ENCODE measurements around the gene DUSP5.
A peak's percentile ranks its signal among the peaks of the same experiment; 100 is the strongest.

DUSP5 gene

DNA sequence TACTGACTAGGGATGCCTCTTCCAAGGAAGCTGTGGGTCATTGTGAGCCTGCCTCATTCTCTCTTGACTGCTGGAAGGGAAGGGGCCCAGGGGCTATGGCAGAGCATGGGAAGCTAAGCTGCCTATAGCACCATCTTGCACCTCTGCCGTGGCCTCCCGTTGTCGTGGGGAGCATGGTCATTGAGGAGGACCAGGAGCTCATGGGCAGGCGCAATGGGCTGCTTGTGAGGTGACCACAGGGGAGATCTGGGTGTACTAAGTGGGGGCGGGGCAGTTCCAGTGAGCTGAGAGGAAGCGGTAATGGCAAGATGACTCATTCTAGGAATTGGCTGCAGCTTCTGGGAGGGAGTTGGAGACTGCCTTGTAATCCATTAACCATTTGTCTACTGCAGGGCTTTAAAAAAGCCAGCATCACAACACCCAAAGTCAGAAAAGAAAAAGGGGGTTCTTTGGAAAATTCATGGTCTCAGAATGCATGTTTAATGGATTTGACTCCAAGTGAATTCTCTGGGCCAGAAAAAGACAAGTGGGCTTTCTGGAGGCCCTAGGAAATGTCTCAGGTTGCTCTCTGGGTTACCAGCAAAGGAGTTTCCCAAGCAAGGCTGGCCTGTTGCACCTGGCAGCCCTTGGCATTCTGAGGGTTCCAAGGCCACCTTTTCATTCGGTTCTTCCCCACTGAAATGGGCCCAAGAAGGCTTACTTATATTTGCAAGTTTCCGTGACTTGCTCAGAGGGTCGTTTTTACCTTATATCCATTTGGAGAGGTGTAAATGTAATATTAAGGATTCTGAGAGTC is 3.6 kb downstream of the DUSP5 start:
- peak; percentile 73 for DNase-seq

DNA sequence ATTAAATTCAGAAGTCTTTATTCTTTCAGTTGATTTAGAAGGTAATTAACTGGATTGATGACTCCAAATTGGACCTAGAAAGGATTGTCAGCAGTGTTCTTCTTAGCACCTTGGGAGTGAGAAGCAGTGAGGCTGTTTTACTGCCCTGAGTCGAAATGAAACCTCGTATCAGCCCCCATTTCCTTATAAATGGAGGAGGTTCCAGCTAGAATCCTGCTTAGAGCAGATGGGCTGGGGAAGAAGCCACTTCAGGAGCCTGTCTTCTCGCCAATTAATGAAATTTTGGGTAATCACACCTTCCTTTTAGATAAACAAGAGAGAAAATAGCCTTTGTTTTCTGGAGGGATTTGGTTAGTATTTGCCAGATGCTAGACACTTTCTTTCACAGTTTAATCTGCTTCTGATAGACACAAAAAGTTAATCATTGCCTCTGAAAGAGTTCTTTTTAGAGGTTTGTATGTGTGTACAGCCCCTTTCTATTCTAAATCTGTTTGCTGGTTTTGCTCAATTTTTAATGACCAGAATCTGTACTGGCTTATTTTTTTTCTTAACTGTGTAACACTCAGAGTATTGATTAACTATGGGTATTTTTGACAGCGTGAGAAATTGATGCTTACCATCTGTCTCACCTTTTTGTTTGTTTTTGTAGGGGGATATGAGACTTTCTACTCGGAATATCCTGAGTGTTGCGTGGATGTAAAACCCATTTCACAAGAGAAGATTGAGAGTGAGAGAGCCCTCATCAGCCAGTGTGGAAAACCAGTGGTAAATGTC is 4.6 kb downstream of the DUSP5 start:
- no peak for DNase-seq

DNA sequence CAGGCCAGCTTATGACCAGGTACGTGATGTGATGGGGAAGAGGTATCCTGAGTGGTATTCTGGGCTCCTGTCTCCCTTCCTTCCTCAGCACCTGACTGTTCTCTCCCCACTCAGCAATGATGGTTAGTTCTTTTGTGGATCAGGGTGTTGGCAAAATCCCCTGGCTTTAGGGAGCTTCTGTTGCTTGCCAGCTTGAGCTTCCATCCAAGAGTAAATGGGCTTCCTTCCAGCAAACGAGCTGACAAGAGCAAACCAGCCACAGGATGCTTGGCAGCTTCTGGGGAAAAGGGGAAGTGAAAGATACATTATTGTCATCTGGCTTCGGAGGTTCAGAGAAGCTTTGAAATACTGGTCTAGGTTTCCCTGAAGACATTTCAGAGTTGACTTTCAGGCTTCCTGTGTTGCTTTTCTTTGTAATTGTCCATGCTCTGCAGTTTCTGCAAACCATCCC is 5.2 kb downstream of the DUSP5 start:
- no peak for DNase-seq

DNA sequence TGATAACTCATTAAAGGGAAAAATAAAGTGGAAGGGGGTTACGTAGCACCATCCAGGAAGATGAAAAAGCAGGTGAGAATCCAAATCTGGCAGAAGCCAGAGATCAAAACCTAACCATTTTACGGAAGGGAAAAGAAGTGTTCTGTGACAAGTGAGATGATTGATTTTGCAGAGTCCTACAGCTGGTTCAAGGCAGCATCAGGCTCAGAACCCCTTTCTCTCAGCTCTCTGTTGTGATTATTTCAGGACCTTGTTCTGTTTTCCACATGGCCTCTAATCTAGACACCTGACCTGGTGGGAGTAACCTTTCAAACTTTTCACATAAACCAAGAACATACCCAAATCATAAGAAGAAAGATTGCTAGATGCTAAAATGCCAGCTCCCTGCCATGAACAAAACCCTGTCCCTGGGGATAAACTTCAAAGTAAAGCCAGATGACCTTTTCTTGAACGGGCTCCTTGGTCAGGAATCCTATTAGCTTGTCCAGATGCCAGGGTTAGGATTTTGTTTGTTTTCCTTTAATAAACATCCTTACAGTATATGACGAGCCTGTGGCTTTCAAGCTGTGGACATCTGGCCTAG is 5.9 kb downstream of the DUSP5 start:
- no peak for DNase-seq

DNA sequence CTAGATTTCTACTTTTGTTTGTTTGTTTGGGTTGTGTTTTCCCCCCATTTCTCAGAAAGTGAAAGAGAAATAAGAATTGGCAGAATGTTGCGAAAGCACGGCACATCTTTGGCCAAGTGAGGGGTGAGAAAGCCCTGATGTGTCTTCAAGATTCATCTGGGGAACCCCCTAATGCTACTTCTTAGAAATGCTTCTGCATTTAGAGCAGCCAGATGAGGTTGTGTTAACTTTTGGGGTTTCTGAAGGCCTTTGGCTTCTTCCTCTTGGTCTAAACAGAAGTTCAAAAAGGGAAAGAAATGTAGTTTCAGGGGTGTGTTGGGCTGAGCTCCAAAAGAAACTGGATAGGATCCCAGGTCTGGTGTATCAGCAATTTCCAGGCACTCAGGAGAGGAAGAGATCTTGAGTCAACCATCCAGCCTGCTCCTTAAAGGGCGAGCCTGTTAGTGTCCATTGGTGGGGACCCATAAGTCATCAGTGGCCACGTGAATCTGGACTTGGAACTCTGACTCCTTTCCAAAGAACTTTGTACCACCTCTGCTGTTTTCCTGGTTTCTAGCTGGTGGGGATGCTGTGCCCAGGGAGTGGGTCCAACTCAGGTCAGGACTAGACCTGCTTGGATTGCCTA is 6.5 kb downstream of the DUSP5 start:
- DNase-seq: peak; percentile 74

DNA sequence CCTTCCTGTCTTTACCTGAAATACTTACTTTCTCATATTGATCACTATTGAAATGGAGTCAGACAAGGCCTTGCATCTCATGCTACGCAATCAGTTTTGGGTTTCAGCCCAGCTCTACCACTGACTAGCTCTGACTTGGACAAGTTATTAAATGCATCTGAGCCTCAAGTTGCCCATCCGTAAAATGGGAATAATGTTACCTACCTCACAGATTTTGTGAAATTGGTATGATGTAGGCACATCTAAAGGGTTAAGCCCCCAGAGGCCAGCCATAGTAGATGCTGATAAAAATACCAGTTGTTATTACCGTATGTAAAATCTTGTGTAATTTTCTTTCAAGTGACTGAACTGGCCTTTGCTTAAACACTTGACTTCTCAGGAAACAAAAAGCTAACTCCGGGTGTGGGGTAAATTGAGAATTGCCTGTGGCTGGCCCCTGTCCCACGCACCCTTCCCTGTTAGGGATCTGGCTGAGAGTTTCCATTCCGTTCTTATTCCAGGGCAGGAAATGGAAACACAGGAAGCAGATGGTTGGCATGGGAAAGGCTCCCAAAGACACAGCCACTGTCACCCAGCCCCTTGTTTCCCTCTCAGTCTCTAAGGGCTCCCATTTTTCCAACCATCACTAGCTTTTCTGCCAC is 7.5 kb downstream of the DUSP5 start:
- DNase-seq: no peak

DNA sequence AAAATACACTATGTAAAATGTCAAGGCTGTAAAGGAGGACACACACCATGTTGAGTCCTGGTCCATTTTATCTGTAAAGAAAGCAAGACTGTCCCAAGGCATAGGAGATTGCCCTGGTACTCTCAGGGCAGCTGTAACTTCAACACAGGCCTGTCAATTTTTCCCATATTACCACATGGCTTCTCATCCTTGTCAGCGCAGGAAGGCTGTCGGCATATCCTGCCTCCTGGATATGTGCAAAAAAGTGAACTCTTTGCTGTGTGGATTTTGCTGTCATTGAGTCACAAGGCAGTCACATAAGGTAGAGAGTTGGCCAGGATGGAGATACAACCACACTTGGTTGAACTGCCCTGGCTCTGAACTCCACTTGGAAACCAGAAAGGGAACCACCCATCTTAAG is 8.7 kb downstream of the DUSP5 start:
- DNase-seq: no peak

DNA sequence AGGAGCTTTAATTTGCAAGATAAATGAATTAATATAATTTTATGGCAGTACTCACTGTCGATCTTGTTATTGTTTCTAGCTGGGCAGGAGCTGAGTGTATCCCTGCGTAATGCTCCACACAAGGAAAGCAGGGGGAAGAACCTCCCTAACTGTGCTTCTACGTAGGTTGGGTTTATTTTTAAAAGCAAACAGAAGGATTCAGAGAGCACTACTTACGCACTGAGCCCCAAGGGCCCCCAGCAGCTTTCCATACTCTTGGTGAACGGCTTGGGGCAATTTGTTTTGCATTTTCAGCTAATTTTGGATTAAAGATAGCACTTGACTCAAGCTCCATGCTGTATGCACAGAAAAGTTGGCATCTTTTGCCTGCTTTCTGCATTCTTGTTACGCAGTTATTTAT is 9.6 kb downstream of the DUSP5 start:
- no peak for DNase-seq

DNA sequence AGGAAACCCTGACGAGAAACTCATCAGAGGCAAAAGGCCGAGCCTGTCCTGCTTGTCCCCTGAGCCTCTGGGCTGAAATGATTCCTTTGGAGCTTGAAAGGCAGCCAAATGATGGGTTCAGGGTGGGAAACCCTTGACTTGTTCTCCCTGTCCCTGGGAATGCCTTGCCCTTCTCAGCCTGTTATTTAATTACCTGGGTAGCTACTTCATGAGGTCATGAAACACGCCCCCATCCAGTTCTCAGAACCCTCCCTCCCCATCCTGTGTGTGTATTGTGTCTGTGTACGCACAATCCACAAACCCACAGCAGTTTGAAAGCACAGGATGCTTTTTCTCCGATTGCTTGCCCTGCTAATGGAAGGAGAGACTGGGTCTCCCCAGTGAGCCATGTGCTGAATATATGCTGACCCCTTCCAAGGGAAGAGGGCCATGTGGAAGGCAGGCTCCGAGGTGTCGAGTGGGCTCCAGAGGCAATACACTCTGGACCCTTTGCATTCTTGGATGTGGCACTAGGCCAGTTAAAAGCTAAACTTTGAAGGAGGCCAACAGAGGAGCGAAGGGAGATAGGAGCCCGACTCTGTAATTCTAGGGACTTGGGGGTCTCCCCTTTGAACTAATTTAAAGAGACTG is 10.6 kb downstream of the DUSP5 start:
- DNase-seq: no peak

DNA sequence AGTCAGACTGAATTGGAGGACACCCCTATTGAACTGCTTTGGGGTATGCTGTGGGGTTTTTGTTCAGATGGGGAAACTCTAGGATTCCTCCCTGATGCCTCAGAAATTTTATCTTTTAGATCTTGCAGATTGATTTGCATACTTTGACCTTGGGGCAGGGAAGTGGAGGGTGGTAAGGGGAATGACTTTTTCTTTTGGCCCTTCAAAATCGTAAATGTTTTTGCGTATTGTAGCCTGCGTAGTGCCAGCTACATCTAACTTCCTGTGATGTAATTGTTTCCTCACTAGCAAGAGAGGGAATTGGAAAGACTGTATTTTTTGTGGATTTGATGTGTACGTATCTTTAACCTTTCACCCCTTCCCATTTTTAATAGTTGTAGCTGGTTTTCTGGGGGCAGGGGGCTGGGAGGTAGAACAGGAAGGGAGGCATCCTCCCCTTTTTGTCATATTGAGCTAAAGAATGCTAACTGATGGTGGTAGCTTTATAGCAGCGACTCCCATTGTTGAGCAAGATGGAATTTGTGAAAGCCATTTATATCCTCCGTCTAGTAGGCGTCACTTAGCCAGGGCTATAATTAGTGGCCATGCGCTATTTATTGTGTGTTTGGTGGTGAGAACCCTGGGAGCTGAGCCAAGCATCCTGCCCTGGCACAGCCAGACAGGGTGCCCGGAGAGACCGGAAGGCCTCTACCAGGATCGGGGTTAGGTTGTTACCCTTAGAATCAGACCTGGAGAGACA is 11.3 kb downstream of the DUSP5 start:
- DNase-seq: no peak

DNA sequence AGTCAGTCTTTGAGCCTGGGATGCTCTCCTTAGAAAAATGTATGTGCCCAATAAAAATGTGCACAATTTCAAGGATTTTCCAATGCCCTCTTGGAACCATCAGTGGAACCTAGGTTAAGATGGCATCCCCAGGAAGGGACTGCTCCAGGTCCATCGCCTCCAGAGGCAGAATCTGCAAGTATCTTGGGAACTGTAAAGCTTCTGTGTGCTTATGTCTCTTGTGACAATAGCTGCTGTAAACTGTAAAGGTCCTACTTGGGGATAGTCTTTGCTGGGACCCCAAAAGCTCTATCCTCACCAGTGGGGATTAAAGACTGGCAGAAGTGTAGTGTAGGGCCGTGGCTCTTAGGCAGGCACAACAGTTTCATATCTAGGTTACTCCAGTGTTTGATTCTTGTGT is 11.9 kb downstream of the DUSP5 start:
- DNase-seq: no peak

DNA sequence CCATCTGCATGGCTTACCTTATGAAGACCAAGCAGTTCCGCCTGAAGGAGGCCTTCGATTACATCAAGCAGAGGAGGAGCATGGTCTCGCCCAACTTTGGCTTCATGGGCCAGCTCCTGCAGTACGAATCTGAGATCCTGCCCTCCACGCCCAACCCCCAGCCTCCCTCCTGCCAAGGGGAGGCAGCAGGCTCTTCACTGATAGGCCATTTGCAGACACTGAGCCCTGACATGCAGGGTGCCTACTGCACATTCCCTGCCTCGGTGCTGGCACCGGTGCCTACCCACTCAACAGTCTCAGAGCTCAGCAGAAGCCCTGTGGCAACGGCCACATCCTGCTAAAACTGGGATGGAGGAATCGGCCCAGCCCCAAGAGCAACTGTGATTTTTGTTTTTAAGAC is 12.4 kb downstream of the DUSP5 start:
- DNase-seq: no peak

DNA sequence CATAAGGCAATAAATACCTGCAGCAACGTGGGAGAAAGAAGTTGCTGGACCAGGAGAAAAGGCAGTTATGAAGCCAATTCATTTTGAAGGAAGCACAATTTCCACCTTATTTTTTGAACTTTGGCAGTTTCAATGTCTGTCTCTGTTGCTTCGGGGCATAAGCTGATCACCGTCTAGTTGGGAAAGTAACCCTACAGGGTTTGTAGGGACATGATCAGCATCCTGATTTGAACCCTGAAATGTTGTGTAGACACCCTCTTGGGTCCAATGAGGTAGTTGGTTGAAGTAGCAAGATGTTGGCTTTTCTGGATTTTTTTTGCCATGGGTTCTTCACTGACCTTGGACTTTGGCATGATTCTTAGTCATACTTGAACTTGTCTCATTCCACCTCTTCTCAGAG is 13.0 kb downstream of the DUSP5 start:
- no peak for DNase-seq

DNA sequence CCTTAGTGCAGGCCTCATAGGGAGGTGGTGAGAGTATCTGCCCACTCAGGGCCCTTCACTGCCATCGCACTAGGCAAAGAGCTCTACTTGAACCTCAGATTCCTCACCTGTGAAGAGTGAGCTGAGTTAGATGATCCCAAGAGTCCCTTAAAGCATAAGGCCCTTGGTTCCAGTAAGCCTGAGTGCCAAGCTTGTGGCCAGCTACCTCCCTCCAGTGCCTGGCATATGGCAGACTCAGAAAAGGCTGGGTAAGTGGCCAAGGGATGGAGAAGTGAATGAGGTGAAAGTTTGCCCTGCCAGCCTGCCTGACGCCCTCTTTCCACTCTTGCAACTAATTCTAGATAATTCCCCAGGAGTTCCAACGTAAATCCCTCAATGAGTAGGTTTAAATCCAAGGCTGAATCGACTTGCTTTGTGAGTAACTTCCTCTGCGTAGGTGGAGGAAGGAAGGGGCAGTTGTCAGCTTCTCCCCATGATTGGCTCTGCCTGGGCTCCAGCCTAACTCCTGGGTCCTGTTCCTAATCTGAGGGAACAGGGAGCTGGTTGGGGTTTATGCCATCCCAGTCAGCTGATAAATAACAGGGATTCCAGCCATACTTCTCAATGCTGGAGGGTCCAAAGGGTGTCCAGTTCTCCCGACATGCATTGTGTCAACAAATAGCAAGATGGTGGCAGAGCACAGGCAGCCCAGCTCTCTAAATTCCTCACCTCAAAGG is 14.2 kb downstream of the DUSP5 start:
- DNase-seq: no peak

DNA sequence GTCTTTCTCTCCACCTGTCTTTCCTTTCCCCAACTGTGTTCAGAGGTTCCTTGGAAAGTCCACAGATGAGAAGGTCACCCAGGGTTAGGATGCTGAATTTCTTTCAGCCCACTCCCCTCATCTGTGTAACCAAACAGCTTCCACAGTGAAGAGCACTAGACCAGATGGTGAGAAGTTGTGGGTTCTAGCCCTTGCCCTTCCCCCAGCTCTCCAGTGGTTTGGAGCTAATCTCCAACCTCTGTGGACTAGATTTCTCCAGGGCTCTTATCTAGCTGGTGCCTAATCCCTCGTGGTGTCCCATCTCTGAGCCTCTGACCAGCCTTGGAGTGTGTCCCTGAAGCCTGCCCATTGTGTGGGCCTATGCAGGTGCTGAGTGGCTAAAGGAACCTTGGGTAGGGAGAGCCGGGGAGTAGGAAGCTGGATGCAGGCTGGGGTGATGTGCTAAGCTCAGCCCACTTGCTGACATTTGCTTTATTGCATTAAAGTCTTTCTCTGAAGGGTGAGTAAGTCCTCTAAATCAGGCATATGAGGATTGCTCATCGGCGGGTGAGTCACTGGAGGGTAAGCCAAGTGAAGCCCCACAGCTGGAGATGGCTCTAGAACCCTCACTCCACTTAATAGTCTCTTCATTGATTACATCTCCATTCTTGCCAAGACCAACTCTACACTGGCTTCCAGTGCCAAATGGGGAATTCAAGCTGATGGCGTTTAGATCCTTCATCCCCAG is 14.9 kb downstream of the DUSP5 start:
- DNase-seq: peak; percentile 74

DNA sequence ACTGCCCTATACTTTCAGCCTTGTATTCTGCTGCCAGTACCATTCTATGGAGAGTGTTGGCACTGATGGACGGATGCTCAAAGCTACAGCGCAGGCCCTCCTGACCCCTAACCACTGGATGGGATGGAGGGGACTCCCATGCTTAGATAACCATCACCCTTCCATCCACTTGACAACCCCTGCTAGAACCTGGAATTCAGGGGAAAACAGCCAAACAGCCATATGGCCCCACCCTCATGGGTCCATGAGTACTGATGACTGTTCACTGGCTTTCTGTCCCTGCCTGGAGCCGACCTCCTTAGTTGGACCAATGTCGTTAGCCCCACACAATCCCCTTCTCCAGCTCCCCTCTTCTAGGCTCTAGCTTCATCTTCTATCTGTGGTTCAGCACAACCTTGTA is 16.2 kb downstream of the DUSP5 start:
- no peak for DNase-seq

DNA sequence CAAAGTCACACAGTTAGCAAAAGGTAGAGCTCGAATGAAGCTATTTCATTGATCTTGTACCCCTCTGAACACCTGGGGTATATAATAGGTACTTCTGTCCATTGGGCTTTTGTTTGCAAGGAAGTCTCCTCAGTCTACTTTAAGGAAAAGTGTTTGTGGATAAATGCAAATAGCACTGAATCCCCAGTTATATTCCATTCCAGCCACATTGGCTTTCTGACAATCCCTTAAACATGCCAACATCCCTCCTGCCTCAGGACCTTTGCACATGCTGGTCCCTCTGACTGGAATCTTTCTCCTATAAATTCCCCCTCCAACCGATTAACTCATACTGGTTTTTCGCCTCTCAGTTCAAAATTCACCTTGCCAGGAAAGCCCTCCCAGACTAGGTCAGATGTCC is 17.1 kb downstream of the DUSP5 start:
- DNase-seq: no peak

DNA sequence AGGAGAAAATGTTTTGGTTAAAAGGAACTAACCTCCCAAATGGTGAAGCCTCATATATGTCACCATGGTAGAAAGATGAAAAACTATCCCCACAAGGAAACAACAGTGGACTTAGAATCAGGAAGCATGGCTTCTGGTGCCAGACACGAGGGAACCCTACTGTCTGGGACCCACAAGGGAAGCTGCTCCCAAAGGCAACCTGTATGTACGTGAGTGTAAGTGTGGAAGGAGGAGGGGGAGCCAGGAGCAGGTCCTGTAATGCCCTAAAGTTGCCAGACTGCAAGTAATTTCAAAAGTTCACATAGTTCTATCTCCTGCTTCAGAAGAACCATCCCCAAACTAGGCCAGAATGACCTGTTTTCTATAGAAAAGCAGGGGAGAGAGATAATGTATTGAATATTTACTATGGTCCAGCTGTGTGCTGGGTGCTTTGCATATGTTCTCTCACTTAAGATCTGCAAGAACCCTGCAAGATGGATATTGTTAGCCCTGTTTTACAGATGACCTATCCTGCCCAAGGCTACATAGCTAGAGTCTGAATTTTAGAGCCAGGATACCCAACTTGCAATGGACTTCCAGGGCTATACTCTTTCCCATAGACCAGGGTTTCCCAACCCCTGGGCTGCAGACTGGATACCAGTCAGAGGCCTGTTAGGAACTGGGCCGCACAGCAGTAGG is 19.2 kb downstream of the DUSP5 start:
- DNase-seq: no peak

DNA sequence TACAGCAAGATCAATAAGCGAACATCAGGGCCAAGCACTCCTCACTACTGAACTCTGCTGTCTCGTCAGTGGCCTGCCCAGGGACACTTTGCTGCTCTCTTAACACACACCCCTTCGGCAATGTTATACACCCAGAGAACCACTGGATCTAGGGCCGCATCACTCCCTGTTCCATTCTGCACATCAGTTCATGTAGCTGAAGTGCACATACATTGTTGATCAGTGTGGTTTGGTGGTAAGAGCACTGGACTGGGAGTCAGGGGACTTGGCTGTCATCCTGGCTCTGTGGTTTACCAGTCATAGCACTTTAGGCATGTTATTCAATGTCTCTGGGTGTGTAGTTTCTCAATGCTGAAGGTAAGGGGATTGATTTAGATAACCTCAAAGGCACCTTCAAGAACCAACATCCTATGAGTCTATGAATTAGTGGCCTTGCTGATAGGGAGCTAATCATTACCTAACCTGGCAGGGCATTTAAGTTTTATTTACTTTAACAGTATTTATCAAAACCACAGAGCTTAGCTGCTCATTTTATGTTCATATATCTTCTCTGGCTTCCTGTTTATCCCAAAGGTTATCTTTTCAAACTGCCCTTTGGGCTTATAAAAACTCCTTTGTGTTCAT is 24.8 kb downstream of the DUSP5 start:
- DNase-seq: no peak

Data from activated CD4-positive, alpha-beta T cell treated with anti-CD3 and anti-CD28 coated beads for 48 hours (primary cell).